HCEC 1CT (cell line): ENCODE data around the gene RNH1.
"Not testable (repeated sequence)": the region's sequence is repeated elsewhere in the genome, so short reads cannot be mapped to it uniquely, and the experiment has no call there.

Experiments used
- DNase-seq: peaks from one replicate; pipeline ENCODE4 v3.0.0-alpha.2; 2017

The RNH1 gene

GRCh38 chr11:473962-474785 lies 32.9 kb downstream of the RNH1 start:
- no peak for DNase-seq

GRCh38 chr11:473415-473814 lies 33.6 kb downstream of the RNH1 start:
- no peak for DNase-seq

- DNase-seq = no peak
These were observed 34.2 kb downstream of the RNH1 start for GRCh38 chr11:472816-473215.

- no peak for DNase-seq
These were observed 34.8 kb downstream of the RNH1 start for GRCh38 chr11:472272-472671.

GRCh38 chr11:471468-472145 lies 35.4 kb downstream of the RNH1 start:
- no peak for DNase-seq

- peak; percentile 84 for DNase-seq
These were observed 37.1 kb downstream of the RNH1 start for GRCh38 chr11:469684-470560.

- not testable (repeated sequence) for DNase-seq
These were observed 37.9 kb downstream of the RNH1 start for GRCh38 chr11:469026-469683.

GRCh38 chr11:468493-468892 lies 38.5 kb downstream of the RNH1 start:
- no peak for DNase-seq

GRCh38 chr11:468036-468435 lies 39.0 kb downstream of the RNH1 start:
- no peak for DNase-seq

GRCh38 chr11:465896-466530 lies 41.0 kb downstream of the RNH1 start:
- DNase-seq = no peak

GRCh38 chr11:464316-464715 lies 42.7 kb downstream of the RNH1 start:
- no peak for DNase-seq

- no peak for DNase-seq
These were observed 44.7 kb downstream of the RNH1 start for GRCh38 chr11:462107-462890.

GRCh38 chr11:461626-462025 lies 45.4 kb downstream of the RNH1 start:
- DNase-seq = no peak

- no peak for DNase-seq
These were observed 46.5 kb downstream of the RNH1 start for GRCh38 chr11:460331-461199.

- DNase-seq = no peak
These were observed 47.4 kb downstream of the RNH1 start for GRCh38 chr11:459511-460220.

GRCh38 chr11:457111-457760 lies 49.8 kb downstream of the RNH1 start:
- no peak for DNase-seq

- DNase-seq = no peak
These were observed 50.5 kb downstream of the RNH1 start for GRCh38 chr11:456533-456932.

GRCh38 chr11:455566-456147 lies 51.4 kb downstream of the RNH1 start:
- DNase-seq = no peak
